Suprapubic skin (tissue), 3 donors: ENCODE measurements around the gene CTNNA1.

ENCODE experiments used
- CTCF ChIP-seq, 2 donors: fragments of 200-600 bp in 1 of 2; fragments of 450-650 bp in 1 of 2; sonication (generic) in 1 of 2; IDR thresholded peaks; one replicate each; pipeline ENCODE4 v1.5.1; 2016 to 2019; ENCODE audit warnings: antibody characterized with exemption in 2 of 2, mild to moderate bottlenecking in 1 of 2, moderate library complexity in 1 of 2
- POLR2A ChIP-seq, 2 donors: fragments of 450-650 bp; IDR thresholded peaks; one replicate each; pipeline ENCODE4 v1.6.1; 2017; ENCODE audit warnings: antibody characterized with exemption in 2 of 2, mild to moderate bottlenecking in 2 of 2, moderate library complexity in 2 of 2

GRCh38 chr5:138930371-138931097 is 177.3 kb downstream of the CTNNA1 start:
- TF ChIP-seq CTCF (IDR thresholded peaks at IDR 0.05) (no peak), POLR2A (IDR thresholded peaks at IDR 0.05) (no peak)
